Neural cell (in vitro differentiated cells): ENCODE measurements around the gene TTC13. TPM values are rescaled to one million over a fixed set of nuclear protein-coding genes. Genes with fewer than 3 reads are reported as not detected.

Experiments
- H2AFZ ChIP-seq: fragments of 200-600, 300-800 bp; sonication (generic), shearing (Covaris generic); 2 replicates; pipeline ENCODE4 v1.6.0; 2014; ENCODE audit warnings: low read depth, mild to moderate bottlenecking, antibody characterized with exemption, low read length, moderate library complexity
- H3F3A ChIP-seq: fragments of 200-600 bp; shearing (Covaris generic); 2 replicates; pipeline ENCODE4 v1.6.1; 2016; ENCODE audit warnings: mild to moderate bottlenecking, moderate library complexity, mixed read lengths, antibody characterized with exemption, low read length; ENCODE audit not compliant: insufficient read depth, poor library complexity, severe bottlenecking
- H3K27ac ChIP-seq: fragments of 200-600, 300-800 bp; sonication (generic), shearing (Covaris generic); 2 replicates; pipeline ENCODE4 v1.5.1; 2014; ENCODE audit warnings: mild to moderate bottlenecking, low read length, moderate library complexity
- H3K27me3 ChIP-seq: fragments of 300-800, 200-600 bp; sonication (generic), shearing (Covaris generic); 2 replicates; pipeline ENCODE4 v1.6.0; 2014; ENCODE audit warnings: mild to moderate bottlenecking, low read depth, low read length, moderate library complexity; ENCODE audit not compliant: insufficient read depth
- H3K36me3 ChIP-seq: fragments of 300-800, 200-600 bp; sonication (generic), shearing (Covaris generic); 2 replicates; pipeline ENCODE4 v1.5.1; 2014; ENCODE audit warnings: mild to moderate bottlenecking, antibody characterized with exemption, low read length, moderate library complexity; ENCODE audit not compliant: insufficient read depth
- H3K4me2 ChIP-seq: fragments of 300-800, 200-600 bp; sonication (generic), shearing (Covaris generic); 2 replicates; pipeline ENCODE4 v1.6.0; 2014; ENCODE audit warnings: mild to moderate bottlenecking, low read length
- H3K4me3 ChIP-seq: fragments of 300-800, 200-600 bp; sonication (generic), shearing (Covaris generic); 2 replicates; pipeline ENCODE4 v1.5.1; 2014; ENCODE audit warnings: mild to moderate bottlenecking, low read length, moderate library complexity
- H3K79me2 ChIP-seq: fragments of 200-600 bp; shearing (Covaris generic); replicated peaks from 2 replicates; pipeline ENCODE4 v1.6.0; 2014; ENCODE audit warnings: mild to moderate bottlenecking, low read length, moderate library complexity; ENCODE audit not compliant: insufficient read depth
- H3K9ac ChIP-seq: fragments of 300-800, 200-600 bp; sonication (generic), shearing (Covaris generic); 2 replicates; pipeline ENCODE4 v1.6.1; 2016; ENCODE audit warnings: mild to moderate bottlenecking, low read length, mixed read lengths
- H3K9me2 ChIP-seq: fragments of 200-600 bp; shearing (Covaris generic); 2 replicates; pipeline ENCODE4 v1.6.1; 2016; ENCODE audit warnings: mild to moderate bottlenecking, low read length, mixed read lengths; ENCODE audit not compliant: insufficient read depth
- H3K9me3 ChIP-seq: fragments of 200-600, 300-800 bp; sonication (generic), shearing (Covaris generic); 2 replicates; pipeline ENCODE4 v1.6.1; 2016; ENCODE audit warnings: mild to moderate bottlenecking, mixed run types, low read length, moderate library complexity, mixed read lengths
- H4K20me1 ChIP-seq: fragments of 200-600 bp; shearing (Covaris generic); 2 replicates; pipeline ENCODE4 v1.6.1; 2016; ENCODE audit warnings: mild to moderate bottlenecking, mixed run types; ENCODE audit not compliant: insufficient read depth
- EP300 ChIP-seq: fragments of 450-650 bp; conservative IDR thresholded peaks from 2 replicates; pipeline ENCODE4 v1.6.1; 2014; ENCODE audit warnings: antibody characterized with exemption, mild to moderate bottlenecking, moderate library complexity; ENCODE audit not compliant: poor library complexity, severe bottlenecking
- EZH2 ChIP-seq: fragments of 200-600, 300-800 bp; shearing (Covaris generic), sonication (generic); IDR thresholded peaks from 2 replicates; pipeline ENCODE4 v1.6.1; 2014; ENCODE audit warnings: antibody characterized with exemption, low read length, borderline replicate concordance, mild to moderate bottlenecking; ENCODE audit not compliant: insufficient read depth, poor library complexity, severe bottlenecking
- MXI1 ChIP-seq: fragments of 450-650 bp; conservative IDR thresholded peaks from 2 replicates; pipeline ENCODE4 v1.6.1; 2014; ENCODE audit warnings: antibody characterized with exemption, mild to moderate bottlenecking; ENCODE audit not compliant: poor library complexity, severe bottlenecking
- POLR2AphosphoS5 ChIP-seq: IDR thresholded peaks from 2 replicates; pipeline ENCODE4 v1.6.1; 2012
- RAD21 ChIP-seq: fragments of 450-650 bp; conservative IDR thresholded peaks from 2 replicates; pipeline ENCODE4 v1.6.1; 2014; ENCODE audit warnings: antibody characterized with exemption, mild to moderate bottlenecking, moderate library complexity
- SMC3 ChIP-seq: fragments of 450-650 bp; conservative IDR thresholded peaks from 2 replicates; pipeline ENCODE4 v1.6.1; 2014; ENCODE audit warnings: antibody characterized with exemption, mild to moderate bottlenecking, moderate library complexity; ENCODE audit not compliant: poor library complexity
- TAF1 ChIP-seq: IDR thresholded peaks from 2 replicates; pipeline ENCODE4 v1.6.1; 2012; ENCODE audit warnings: low read depth
- polyA plus RNA-seq: library from polyadenylated mRNA; depleted of rRNA; stranded (reverse); fragments of >200 nt; gene quantifications from 2 replicates; pipeline ENCODE4 v1.2.3, GENCODE V29; 2014
- TF ChIP-seq, protein P1 (sequence below): fragments of 450-650 bp; IDR thresholded peaks from 2 replicates; pipeline ENCODE4 v1.5.1; 2014; ENCODE audit warnings: antibody characterized with exemption, mild to moderate bottlenecking, moderate library complexity; ENCODE audit not compliant: poor library complexity, severe bottlenecking
- TF ChIP-seq, protein P2 (sequence below): IDR thresholded peaks from 2 replicates; pipeline ENCODE4 v1.6.1; 2012; ENCODE audit warnings: borderline replicate concordance

Gene TTC13
- polyA plus RNA-seq, 1 donor from 2014 or later: 33.8 TPM

DNA sequence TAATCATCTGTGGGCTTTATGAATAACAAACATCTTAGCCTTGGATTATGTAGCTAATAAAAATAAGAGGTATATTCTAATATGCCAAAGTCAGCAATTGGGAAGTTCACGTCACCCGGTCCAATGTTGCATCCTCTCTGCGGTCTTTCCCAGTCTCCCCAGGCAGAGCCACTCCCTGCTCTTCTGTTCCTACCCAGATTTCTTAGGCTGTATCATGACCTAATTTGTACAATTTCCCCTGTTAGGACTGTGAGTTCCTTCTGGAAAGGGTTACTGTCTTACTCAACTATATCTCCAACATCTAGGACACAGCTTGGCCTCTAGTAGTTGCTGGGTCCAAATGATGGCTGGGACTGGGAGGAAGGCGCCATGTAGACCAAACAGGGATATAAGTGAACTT lies 80.5 kb downstream of the TTC13 start:
- H3K27ac ChIP-seq: no peak overlapping the region
- no peaks in the 10 kb centered on the region for H3K9me3 ChIP-seq
- no peaks in the 10 kb centered on the region for H3K36me3 ChIP-seq
- H3K79me2 ChIP-seq: no peaks in the 10 kb centered on the region
- no peaks in the 10 kb centered on the region for H3K9me2 ChIP-seq
- TF ChIP-seq RAD21: no peak
- TF ChIP-seq, protein P1, sequence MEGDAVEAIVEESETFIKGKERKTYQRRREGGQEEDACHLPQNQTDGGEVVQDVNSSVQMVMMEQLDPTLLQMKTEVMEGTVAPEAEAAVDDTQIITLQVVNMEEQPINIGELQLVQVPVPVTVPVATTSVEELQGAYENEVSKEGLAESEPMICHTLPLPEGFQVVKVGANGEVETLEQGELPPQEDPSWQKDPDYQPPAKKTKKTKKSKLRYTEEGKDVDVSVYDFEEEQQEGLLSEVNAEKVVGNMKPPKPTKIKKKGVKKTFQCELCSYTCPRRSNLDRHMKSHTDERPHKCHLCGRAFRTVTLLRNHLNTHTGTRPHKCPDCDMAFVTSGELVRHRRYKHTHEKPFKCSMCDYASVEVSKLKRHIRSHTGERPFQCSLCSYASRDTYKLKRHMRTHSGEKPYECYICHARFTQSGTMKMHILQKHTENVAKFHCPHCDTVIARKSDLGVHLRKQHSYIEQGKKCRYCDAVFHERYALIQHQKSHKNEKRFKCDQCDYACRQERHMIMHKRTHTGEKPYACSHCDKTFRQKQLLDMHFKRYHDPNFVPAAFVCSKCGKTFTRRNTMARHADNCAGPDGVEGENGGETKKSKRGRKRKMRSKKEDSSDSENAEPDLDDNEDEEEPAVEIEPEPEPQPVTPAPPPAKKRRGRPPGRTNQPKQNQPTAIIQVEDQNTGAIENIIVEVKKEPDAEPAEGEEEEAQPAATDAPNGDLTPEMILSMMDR: no peak
- TF ChIP-seq, protein P2, sequence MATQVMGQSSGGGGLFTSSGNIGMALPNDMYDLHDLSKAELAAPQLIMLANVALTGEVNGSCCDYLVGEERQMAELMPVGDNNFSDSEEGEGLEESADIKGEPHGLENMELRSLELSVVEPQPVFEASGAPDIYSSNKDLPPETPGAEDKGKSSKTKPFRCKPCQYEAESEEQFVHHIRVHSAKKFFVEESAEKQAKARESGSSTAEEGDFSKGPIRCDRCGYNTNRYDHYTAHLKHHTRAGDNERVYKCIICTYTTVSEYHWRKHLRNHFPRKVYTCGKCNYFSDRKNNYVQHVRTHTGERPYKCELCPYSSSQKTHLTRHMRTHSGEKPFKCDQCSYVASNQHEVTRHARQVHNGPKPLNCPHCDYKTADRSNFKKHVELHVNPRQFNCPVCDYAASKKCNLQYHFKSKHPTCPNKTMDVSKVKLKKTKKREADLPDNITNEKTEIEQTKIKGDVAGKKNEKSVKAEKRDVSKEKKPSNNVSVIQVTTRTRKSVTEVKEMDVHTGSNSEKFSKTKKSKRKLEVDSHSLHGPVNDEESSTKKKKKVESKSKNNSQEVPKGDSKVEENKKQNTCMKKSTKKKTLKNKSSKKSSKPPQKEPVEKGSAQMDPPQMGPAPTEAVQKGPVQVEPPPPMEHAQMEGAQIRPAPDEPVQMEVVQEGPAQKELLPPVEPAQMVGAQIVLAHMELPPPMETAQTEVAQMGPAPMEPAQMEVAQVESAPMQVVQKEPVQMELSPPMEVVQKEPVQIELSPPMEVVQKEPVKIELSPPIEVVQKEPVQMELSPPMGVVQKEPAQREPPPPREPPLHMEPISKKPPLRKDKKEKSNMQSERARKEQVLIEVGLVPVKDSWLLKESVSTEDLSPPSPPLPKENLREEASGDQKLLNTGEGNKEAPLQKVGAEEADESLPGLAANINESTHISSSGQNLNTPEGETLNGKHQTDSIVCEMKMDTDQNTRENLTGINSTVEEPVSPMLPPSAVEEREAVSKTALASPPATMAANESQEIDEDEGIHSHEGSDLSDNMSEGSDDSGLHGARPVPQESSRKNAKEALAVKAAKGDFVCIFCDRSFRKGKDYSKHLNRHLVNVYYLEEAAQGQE: no peak
- no peak for TF ChIP-seq EZH2
- no peak for TF ChIP-seq MXI1
- TF ChIP-seq SMC3: no peak
- TF ChIP-seq POLR2AphosphoS5: no peak
- TF ChIP-seq TAF1: no peak
- TF ChIP-seq EP300: no peak
- H3F3A ChIP-seq: no peaks in the 10 kb centered on the region
- H4K20me1 ChIP-seq: no peaks in the 10 kb centered on the region
- no peak overlapping the region for H3K4me2 ChIP-seq
- H3K4me3 ChIP-seq: no peak overlapping the region
- H3K9ac ChIP-seq: no peak overlapping the region
- H3K27me3 ChIP-seq: no peaks in the 10 kb centered on the region
- H2AFZ ChIP-seq: no peak overlapping the region

DNA sequence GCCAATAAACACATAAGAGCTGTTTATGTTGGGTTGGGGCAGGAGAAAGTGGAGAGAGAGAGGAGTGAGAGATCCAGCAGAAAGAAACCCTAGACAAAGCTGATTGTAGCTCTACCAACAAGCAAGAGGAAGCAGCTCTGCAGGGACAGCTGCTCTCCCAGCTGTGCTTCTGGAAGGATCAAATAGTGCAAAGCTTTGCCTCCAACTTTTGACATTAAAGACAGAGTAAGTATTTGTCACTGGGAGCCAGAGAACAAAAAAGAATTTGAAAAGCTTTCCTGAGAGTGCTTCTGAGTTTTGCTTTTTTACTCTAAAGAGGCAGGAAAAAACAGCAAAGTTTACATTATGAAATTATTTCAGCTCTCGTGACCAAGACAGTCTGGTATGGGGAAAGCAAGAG lies 81.9 kb downstream of the TTC13 start:
- Histone ChIP-seq H3K36me3 (no peaks in the 10 kb centered on the region), H4K20me1 (no peaks in the 10 kb centered on the region), H3F3A (no peaks in the 10 kb centered on the region), H3K79me2 (no peaks in the 10 kb centered on the region), H3K27me3 (no peaks in the 10 kb centered on the region), H2AFZ (no peak overlapping the region), H3K27ac (no peak overlapping the region), H3K9me2 (no peaks in the 10 kb centered on the region), H3K9me3 (no peaks in the 10 kb centered on the region), H3K9ac (no peak overlapping the region), H3K4me3 (no peak overlapping the region), H3K4me2 (no peak overlapping the region)
- TF ChIP-seq POLR2AphosphoS5 (no peak), EP300 (no peak), SMC3 (no peak), RAD21 (no peak), TAF1 (no peak), EZH2 (no peak), MXI1 (no peak)
- TF ChIP-seq, protein P2: no peak
- TF ChIP-seq, protein P1: no peak
